GM04503 (cell line): ENCODE results near the gene TP53TG3C.
"Not testable (repeated sequence)": the region's sequence is repeated elsewhere in the genome, so short reads cannot be mapped to it uniquely, and the experiment has no call there.

Experiments used
- DNase-seq: peaks from one replicate; pipeline ENCODE4 v3.0.0-alpha.2; 2012; ENCODE audit warnings: low read depth

The TP53TG3C gene, protein sequence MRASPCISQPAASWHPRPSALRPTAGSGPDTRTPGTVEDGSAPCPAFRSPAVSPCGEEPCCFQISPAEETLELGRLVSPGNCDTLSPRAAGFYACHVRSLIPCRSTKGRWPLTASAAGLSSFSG

GRCh38 chr16:33193926-33194325 is at the start of gene TP53TG3C:
TSS of gene TP53TG3C (plus strand) at chr16:33194226. CDS start at chr16:33194294, 68 bp downstream.
- DNase-seq = not testable (repeated sequence)
